HK-2 (cell line): ENCODE results near the gene ECE1.
A peak's percentile ranks its signal among the peaks of the same experiment; 100 is the strongest.
"Not testable (repeated sequence)": the region's sequence is repeated elsewhere in the genome, so short reads cannot be mapped to it uniquely, and the experiment has no call there.

Source experiments
- DNase-seq: peaks from one replicate; pipeline ENCODE4 v3.0.0-alpha.2; 2018; ENCODE audit not compliant: unreplicated experiment

The ECE1 gene

GRCh38 chr1:21292984-21293536 lies 2.8 kb upstream of the ECE1 start:
- no peak for DNase-seq

- no peak for DNase-seq
Measured at GRCh38 chr1:21292503-21292983, 2.3 kb upstream of the ECE1 start.

DNA sequence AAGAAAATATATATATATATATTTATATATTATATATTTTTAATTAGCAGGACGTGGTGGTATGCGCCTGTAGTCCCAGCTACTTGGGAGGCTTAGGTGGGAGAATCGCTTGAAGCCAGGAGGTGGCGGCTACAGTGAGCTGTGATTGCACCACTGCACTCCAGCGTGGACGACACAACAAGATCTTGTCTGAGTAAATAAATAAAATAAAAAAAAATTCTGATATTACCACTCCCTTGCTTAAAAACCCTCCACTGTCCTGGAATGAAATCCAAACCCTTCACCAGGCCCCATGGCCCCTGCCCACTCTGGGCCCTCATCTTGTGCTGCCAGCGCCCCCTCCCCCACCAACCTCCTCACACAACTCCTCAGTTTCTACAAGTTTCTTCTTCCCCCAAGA lies 1.7 kb upstream of the ECE1 start:
- no peak for DNase-seq

GRCh38 chr1:21291184-21291583 lies 921 bp upstream of the ECE1 start:
- DNase-seq: no peak

- DNase-seq: no peak
Measured at GRCh38 chr1:21290546-21290944, 282 bp upstream of the ECE1 start.

DNA sequence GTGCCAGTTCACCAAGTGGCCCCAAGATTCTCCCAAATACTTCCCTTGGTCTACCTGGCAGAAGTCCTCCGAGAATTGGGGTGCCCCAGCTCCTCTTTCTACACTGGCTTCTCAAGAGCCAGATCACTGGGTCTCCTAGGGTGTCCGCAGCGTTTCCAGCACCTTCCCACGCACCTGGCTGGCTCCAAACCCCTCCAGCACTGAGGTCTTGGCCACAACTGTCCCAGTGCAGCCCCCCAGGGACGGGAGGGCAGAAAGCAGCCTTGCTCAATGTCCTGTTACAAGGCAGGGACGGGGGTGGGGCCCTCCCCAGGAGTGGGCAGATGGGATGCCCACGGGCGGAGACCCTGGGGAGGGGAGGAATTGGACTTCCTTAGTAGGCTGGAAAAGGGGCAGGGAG lies 1.1 kb downstream of the ECE1 start:
- DNase-seq: no peak

DNA sequence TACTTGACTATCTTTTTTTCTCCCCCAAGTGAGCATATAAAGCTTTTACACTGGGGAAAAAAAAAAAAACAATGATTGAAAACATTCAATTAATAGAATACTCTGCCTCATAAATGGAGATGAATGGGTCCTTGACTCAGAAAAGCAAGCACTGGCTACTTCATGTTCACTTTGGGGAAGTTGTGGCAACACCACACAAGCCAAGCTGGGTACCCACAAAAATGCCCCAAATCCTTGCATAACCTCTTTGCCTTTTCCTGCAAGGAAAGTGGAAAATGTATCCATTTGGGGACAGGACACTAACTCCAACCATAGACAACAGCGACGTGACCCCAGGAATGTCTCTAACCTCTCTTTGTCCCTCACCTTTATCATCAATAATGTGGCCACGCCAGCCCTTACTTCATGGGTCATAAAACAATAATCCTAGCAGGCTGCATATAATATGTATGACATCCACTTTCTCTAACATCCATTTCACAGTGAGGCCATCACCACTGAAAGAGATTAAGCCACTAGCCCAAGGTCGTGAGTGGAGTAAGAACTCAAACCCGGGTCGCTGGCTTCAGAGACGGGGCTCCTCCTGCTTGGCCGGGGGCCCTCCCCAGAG lies 2.3 kb downstream of the ECE1 start:
- DNase-seq: no peak

DNA sequence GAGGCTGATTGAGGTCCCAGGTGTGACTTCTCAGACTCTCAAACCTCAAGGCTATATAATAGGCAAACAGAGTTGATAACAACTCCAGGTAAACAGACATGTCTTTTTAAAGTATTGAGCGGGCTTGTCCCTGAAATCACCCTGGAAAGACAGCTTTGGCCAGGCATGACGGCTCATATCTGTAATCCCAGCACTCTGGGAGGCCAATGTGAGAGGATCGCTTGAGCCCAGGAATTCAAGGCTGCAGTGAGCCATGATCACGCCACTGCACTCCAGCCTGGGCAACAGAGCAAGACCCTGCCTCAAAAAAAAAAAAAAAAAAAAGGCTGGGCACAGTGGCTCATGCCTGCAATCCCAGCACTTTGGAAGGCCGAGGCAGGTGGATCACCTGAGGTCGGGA lies 4.9 kb downstream of the ECE1 start:
- not testable (repeated sequence) for DNase-seq

GRCh38 chr1:21285055-21285372 lies 5.2 kb downstream of the ECE1 start:
- DNase-seq: no peak

- DNase-seq: no peak
Measured at GRCh38 chr1:21284206-21285054, 5.8 kb downstream of the ECE1 start.

DNA sequence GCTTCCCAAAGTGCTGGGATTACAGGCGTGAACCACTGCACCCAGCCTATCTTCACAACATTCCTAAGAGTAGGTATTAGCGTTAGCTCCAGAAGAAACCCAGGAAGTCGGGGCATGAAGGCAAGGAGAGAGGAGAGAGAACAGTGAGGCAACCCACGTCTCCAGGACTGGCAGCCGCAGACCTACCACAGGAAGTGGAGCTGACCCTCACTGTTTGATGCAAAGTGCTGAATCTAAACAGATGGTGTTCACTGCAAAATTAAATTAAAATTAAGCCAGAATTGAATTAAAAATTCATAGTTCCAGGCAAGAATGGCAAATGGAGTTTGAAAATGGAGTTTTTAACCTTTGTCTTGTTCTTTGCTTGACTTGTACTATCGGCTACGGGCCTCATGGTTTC lies 6.7 kb downstream of the ECE1 start:
- DNase-seq: no peak

DNA sequence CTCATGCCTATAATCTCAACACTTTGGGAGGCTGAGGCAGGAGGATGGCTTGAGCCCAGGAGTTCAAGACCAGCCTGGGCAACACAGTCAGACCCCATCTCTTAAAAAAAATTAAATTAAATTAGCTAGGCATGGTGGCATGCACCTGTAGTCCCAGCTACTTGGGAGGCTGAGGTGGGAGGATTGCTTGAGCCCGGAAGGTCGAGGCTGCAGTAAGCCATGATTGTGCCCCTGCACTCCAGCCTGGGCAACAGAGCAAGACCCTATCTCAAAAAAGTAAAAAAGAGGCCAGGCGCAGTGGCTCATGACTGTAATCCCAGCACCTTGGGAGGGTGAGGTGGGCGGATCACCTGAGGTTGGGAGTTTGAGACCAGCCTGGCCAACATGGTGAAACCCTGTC lies 8.2 kb downstream of the ECE1 start:
- not testable (repeated sequence) for DNase-seq

GRCh38 chr1:21280482-21280881 lies 9.8 kb downstream of the ECE1 start:
- DNase-seq: no peak

- no peak for DNase-seq
Measured at GRCh38 chr1:21280011-21280471, 10.2 kb downstream of the ECE1 start.

GRCh38 chr1:21278860-21279845 lies 11.1 kb downstream of the ECE1 start:
- DNase-seq: no peak

- no peak for DNase-seq
Measured at GRCh38 chr1:21278208-21278859, 11.9 kb downstream of the ECE1 start.

- no peak for DNase-seq
Measured at GRCh38 chr1:21277180-21277579, 13.1 kb downstream of the ECE1 start.

DNA sequence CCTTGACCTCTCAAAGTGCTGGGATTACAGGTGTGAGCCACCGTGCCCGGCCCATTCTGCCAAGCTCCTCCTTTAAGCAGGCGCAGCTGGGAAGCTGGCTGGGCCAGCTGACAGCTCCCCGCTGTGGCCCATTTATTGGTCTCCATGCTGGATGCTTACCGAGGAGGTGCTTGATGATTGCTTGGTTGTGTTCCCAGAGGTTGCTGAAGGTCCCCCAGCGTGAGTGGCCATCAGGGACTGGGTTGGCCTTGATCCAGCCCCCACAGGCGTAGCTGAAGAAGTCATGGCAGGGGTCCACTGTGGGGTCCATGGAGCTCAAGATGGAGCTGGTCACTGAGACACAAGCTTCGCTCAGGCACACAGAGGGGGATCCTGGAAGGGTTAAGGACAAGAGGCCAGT lies 17.7 kb downstream of the ECE1 start:
- DNase-seq: no peak

GRCh38 chr1:21271550-21271949 lies 18.7 kb downstream of the ECE1 start:
- no peak for DNase-seq

DNA sequence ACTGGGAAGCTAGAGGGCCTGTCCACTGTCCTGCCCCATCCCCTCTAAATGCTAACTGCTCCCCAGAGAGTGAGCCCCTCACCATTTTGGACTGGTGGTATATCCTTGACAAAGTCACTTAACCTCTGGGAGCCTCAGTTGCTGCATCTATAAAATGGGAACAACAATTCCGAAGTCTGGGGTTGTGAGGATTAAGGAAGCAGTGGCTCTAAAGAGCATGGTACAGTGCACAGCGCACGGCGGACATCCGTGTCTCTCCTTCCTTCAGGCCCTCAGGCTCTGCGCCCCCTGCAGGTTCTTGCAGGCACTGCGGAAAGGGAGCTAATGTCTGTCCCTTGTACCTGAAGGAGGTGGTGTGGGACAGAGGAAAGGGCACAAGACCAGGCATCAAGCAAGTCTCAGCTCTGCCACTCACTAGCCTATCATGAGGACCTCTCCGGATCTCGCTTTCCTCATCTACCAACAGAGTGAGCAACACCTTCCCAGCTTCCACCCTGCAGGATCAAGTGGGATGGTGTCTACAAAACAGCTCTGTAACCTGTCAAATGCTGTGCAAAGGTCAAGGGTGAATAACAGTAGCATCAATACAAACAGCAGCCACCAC lies 20.1 kb downstream of the ECE1 start:
- peak; percentile 67 for DNase-seq
